Trophoblast cell (in vitro differentiated cells and primary cell): Measurements from ENCODE around the gene PRKAR1B.
"Not testable (repeated sequence)": the region's sequence is repeated elsewhere in the genome, so short reads cannot be mapped to it uniquely, and the experiment has no call there.

Source experiments
- DNase-seq, 2 donors: peaks; one replicate each; pipeline ENCODE4 v3.0.0-alpha.2; 2016
- H2AFZ ChIP-seq: 2 replicates; pipeline ENCODE4 v1.6.1; 2013; ENCODE audit warnings: low read length, moderate library complexity, mild to moderate bottlenecking; ENCODE audit not compliant: insufficient read depth, poor library complexity
- H2AK5ac ChIP-seq: 2 replicates; pipeline ENCODE4 v1.6.1; 2013; ENCODE audit warnings: mild to moderate bottlenecking, low read length
- H2BK120ac ChIP-seq: 2 replicates; pipeline ENCODE4 v1.6.1; 2013; ENCODE audit warnings: low read length, mild to moderate bottlenecking, moderate library complexity; ENCODE audit not compliant: insufficient read depth, poor library complexity
- H2BK12ac ChIP-seq: 2 replicates; pipeline ENCODE4 v1.6.1; 2013; ENCODE audit warnings: mild to moderate bottlenecking, low read length, moderate library complexity
- H2BK5ac ChIP-seq: 2 replicates; pipeline ENCODE4 v1.6.1; 2013; ENCODE audit warnings: low read length, low read depth, moderate library complexity, mild to moderate bottlenecking; ENCODE audit not compliant: poor library complexity
- H3K14ac ChIP-seq: 2 replicates; pipeline ENCODE4 v1.6.1; 2013; ENCODE audit warnings: mild to moderate bottlenecking, low read length
- H3K18ac ChIP-seq: 2 replicates; pipeline ENCODE4 v1.6.1; 2013; ENCODE audit warnings: mild to moderate bottlenecking, low read length
- H3K23ac ChIP-seq: 2 replicates; pipeline ENCODE4 v1.6.1; 2013; ENCODE audit warnings: low read length
- H3K27ac ChIP-seq: 2 replicates; pipeline ENCODE4 v1.5.1; 2013; ENCODE audit warnings: low read depth, mild to moderate bottlenecking, inconsistent platforms, low read length, moderate library complexity
- H3K27me3 ChIP-seq: 2 replicates; pipeline ENCODE4 v1.6.1; 2013; ENCODE audit warnings: inconsistent platforms, mild to moderate bottlenecking, low read length, moderate library complexity; ENCODE audit not compliant: insufficient read depth
- H3K36me3 ChIP-seq, 2 experiments: 1 replicate in 1 of 2; 2 replicates in 1 of 2; pipeline ENCODE4 v1.6.1; 2013; ENCODE audit warnings: low read length in 2 of 2, mild to moderate bottlenecking in 2 of 2, moderate library complexity in 1 of 2; ENCODE audit not compliant: insufficient read depth in 2 of 2, control insufficient read depth in 1 of 2
- H3K4ac ChIP-seq: 2 replicates; pipeline ENCODE4 v1.6.1; 2013; ENCODE audit warnings: low read depth, mild to moderate bottlenecking, low read length, moderate library complexity
- H3K4me1 ChIP-seq, 2 experiments: 1 replicate in 1 of 2; 2 replicates in 1 of 2; pipeline ENCODE4 v1.6.1; 2013; ENCODE audit warnings: low read length in 2 of 2, mild to moderate bottlenecking in 2 of 2, moderate library complexity in 1 of 2; ENCODE audit not compliant: insufficient read depth in 2 of 2, control insufficient read depth in 1 of 2
- H3K4me2 ChIP-seq: 2 replicates; pipeline ENCODE4 v1.6.1; 2013; ENCODE audit warnings: inconsistent platforms, mild to moderate bottlenecking, low read length, moderate library complexity
- H3K4me3 ChIP-seq: 2 replicates; pipeline ENCODE4 v1.5.1; 2013; ENCODE audit warnings: mild to moderate bottlenecking, low read depth, low read length, inconsistent platforms
- H3K79me1 ChIP-seq: one replicate; pipeline ENCODE4 v1.6.1; 2013; ENCODE audit warnings: low read length
- H3K79me2 ChIP-seq: 2 replicates; pipeline ENCODE4 v1.6.1; 2013; ENCODE audit warnings: low read length, mild to moderate bottlenecking; ENCODE audit not compliant: control insufficient read depth, insufficient read depth, poor library complexity
- H3K9ac ChIP-seq: 2 replicates; pipeline ENCODE4 v1.6.1; 2013; ENCODE audit warnings: mild to moderate bottlenecking, low read length
- H3K9me3 ChIP-seq: 2 replicates; pipeline ENCODE4 v1.6.1; 2013; ENCODE audit warnings: low read depth, mild to moderate bottlenecking, control low read depth, inconsistent platforms, low read length; ENCODE audit not compliant: insufficient read depth
- H4K12ac ChIP-seq: 2 replicates; pipeline ENCODE4 v1.6.1; 2013; ENCODE audit warnings: low read depth, mild to moderate bottlenecking, low read length, moderate library complexity
- H4K8ac ChIP-seq: 2 replicates; pipeline ENCODE4 v1.6.1; 2013; ENCODE audit warnings: low read depth, mild to moderate bottlenecking, low read length, moderate library complexity
- H4K91ac ChIP-seq: one replicate; pipeline ENCODE4 v1.6.1; 2013; ENCODE audit warnings: low read depth, mild to moderate bottlenecking, low read length, moderate library complexity
- WGBS: extraction: QIAGEN DNeasy Blood & Tissue Kit; methylation state at CpG from one replicate; pipeline ENCODE4 v1.1.7; 2013; ENCODE audit warnings: missing lambda C conversion rate; ENCODE audit not compliant: insufficient read length, insufficient coverage; ENCODE audit errors: extremely low coverage; 5-methylcytosine and 5-hydroxymethylcytosine counted together

PRKAR1B gene

DNA sequence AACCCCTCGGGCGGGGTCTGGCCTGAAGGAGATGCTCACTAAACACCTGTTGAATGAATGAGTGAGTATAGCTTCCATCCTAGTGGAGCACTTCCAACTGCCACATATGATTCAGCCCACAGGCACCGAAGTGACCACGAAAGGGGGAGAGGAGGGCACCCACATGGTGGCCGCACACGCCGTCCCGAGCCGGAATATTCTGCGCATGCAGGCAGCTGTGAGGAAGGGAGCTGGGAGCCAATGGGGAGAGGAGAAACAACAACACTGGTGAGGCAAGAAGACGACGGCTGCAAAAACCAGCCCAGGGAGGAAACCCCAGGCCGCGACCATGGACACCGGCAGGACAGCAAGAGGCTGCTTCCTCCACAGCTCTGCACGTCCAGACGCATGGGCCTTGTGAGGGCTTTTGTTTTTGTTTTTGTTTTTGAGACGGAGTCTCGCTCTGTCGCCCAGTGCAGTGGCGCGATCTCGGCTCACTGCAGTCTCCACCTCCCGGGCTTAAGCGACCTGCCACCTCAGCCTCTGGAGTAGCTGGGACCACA lies 67.7 kb downstream of the PRKAR1B start:
- WGBS = no CpG with 5 or more reads among the region's 25 CpGs
- H3K9me3 ChIP-seq = peaks cover 2% of the 10 kb centered on the region
- H3K79me1 ChIP-seq = no peaks in the 10 kb centered on the region
- no peaks in the 10 kb centered on the region for H3K36me3 ChIP-seq
- H4K12ac ChIP-seq = no peak overlapping the region
- no peak overlapping the region for H4K8ac ChIP-seq
- DNase-seq = no peak
- no peak overlapping the region for H3K14ac ChIP-seq
- no peak overlapping the region for H2AFZ ChIP-seq
- peak overlapping the region; percentile 5 for H3K9ac ChIP-seq
- H3K4me3 ChIP-seq = no peak overlapping the region
- H3K27me3 ChIP-seq = no peaks in the 10 kb centered on the region
- H2BK12ac ChIP-seq = no peak overlapping the region
- no peak overlapping the region for H3K18ac ChIP-seq
- H3K4me1 ChIP-seq = peaks cover 0 to 3% of the 10 kb centered on the region in 2 experiments
- H2BK5ac ChIP-seq = no peak overlapping the region
- no peak overlapping the region for H3K4me2 ChIP-seq
- H3K4ac ChIP-seq = no peak overlapping the region
- no peaks in the 10 kb centered on the region for H3K79me2 ChIP-seq
- H2AK5ac ChIP-seq = no peak overlapping the region
- H3K23ac ChIP-seq = no peak overlapping the region
- H2BK120ac ChIP-seq = no peak overlapping the region
- H3K27ac ChIP-seq = no peak overlapping the region
- no peak overlapping the region for H4K91ac ChIP-seq

DNA sequence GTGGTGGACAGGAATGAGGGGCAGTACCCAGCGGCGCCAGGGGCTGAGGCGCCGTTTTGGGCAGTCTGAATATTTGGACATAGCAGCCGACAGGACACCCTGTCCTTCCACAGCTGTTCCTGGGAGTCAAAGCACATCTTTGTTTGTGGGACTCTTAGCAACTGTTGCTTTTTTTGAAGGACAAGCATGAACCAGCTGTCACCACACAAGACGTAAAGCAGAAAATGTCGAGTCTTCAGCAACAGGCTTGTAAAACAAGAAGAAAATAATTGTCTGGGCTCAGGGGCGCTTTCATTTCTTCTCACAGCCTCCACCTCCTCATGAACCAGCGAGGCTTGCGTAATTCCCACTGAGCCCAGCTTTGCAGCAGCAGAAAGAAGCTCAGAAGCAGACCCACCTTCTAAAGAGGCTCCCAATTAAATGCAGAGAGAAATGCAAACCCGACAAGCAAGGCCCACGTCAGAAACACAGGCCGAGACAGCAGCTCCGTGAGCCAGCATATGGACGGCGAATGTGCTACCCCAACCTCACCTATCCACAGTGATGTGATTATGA lies 69.4 kb downstream of the PRKAR1B start:
- Histone ChIP-seq H3K4ac (no peak overlapping the region), H2AFZ (no peak overlapping the region), H4K12ac (no peak overlapping the region), H2BK12ac (no peak overlapping the region), H2AK5ac (no peak overlapping the region), H3K9ac (no peak overlapping the region), H3K9me3 (peaks cover 10% of the 10 kb centered on the region), H2BK120ac (no peak overlapping the region), H3K4me2 (no peak overlapping the region), H3K27me3 (no peaks in the 10 kb centered on the region), H4K8ac (no peak overlapping the region), H3K79me2 (no peaks in the 10 kb centered on the region), H3K27ac (no peak overlapping the region), H3K23ac (no peak overlapping the region), H3K36me3 (no peaks in the 10 kb centered on the region), H3K14ac (no peak overlapping the region), H4K91ac (no peak overlapping the region), H3K79me1 (no peaks in the 10 kb centered on the region), H3K18ac (no peak overlapping the region), H3K4me3 (no peak overlapping the region), H3K4me1 (peaks cover 0 to 3% of the 10 kb centered on the region in 2 experiments), H2BK5ac (no peak overlapping the region)
- DNase-seq = no peak
- WGBS = no CpG with 5 or more reads among the region's 16 CpGs

DNA sequence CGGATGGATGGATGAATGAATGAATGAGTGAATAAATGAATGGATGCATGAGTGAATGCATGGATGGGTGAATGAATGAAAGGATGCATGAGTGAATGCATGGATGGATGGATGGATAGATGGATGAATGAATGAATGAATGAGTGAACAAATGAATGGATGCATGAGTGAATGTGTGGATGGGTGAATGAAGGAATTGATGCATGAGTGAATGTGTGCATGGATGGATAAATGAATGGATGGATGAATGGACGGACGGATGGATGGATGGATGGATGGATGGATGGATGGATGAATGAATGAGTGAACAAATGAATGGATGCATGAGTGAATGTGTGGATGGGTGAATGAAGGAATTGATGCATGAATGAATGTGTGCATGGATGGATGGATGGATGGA lies 70.1 kb downstream of the PRKAR1B start:
- not testable (repeated sequence) for H4K8ac ChIP-seq, H3K4me3 ChIP-seq, H3K9ac ChIP-seq, H3K4me1 ChIP-seq, H3K79me1 ChIP-seq, H3K27me3 ChIP-seq, H3K36me3 ChIP-seq, H3K23ac ChIP-seq, H2BK120ac ChIP-seq, H2BK12ac ChIP-seq, H2AFZ ChIP-seq, H4K91ac ChIP-seq, H2AK5ac ChIP-seq, H3K4ac ChIP-seq, H3K79me2 ChIP-seq, H3K4me2 ChIP-seq, H4K12ac ChIP-seq, DNase-seq, H3K18ac ChIP-seq, H3K27ac ChIP-seq, H3K14ac ChIP-seq, H2BK5ac ChIP-seq
- WGBS = 100% methylated on average over 1 of the region's 3 CpGs
- H3K9me3 ChIP-seq = peaks cover 12% of the 10 kb centered on the region

DNA sequence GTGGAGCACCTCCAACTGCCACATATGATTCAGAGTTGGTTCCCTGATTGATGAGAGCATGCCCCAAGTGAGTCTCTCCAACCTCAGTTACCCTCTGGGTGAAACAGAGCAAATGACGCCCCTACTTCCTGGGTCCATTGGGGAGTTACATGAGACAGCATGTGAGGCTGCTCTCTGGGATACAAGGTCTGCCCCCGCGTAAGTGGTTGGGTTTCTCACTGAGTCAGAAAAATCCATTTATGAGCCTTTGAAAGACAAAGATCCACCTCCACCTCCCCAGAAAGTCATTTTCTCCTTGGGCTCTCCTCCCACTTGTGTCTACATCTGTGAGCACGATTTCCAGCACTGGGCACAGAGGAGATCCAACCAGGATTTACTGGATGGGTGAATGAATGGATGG lies 71.3 kb downstream of the PRKAR1B start:
- no peak for DNase-seq
- Histone ChIP-seq H4K91ac (no peak overlapping the region), H3K9me3 (peaks cover 13% of the 10 kb centered on the region), H3K79me2 (no peaks in the 10 kb centered on the region), H3K9ac (no peak overlapping the region), H2BK12ac (no peak overlapping the region), H4K12ac (no peak overlapping the region), H3K4me1 (peaks cover 0 to 3% of the 10 kb centered on the region in 2 experiments), H3K79me1 (no peaks in the 10 kb centered on the region), H2AK5ac (no peak overlapping the region), H3K23ac (no peak overlapping the region), H3K27me3 (no peaks in the 10 kb centered on the region), H3K27ac (no peak overlapping the region), H3K14ac (no peak overlapping the region), H4K8ac (no peak overlapping the region), H2BK5ac (no peak overlapping the region), H3K4me2 (no peak overlapping the region), H2BK120ac (no peak overlapping the region), H3K4ac (no peak overlapping the region), H3K18ac (no peak overlapping the region), H2AFZ (no peak overlapping the region), H3K36me3 (no peaks in the 10 kb centered on the region), H3K4me3 (no peak overlapping the region)
- no CpG with 5 or more reads among the region's 4 CpGs for WGBS
